AG04450 (cell line): ENCODE results near the gene CSTPP1. TPM values are rescaled to one million over a fixed set of nuclear protein-coding genes. Genes with fewer than 3 reads are reported as not detected.

Experiments
- CTCF ChIA-PET: fragments of 300-600, 350-600 bp; formaldehyde crosslinking; extraction: SDS; loops from one replicate; lab custom pipeline; 2022; ENCODE audit warnings: antibody characterized with exemption, inconsistent platforms; lab: Charles Lee
- POLR2A ChIA-PET: fragments of 350-600 bp; formaldehyde crosslinking; extraction: SDS; loops from one replicate; lab custom pipeline; 2021; ENCODE audit warnings: antibody characterized with exemption, inconsistent platforms; lab: Yijun Ruan, JAX
- DNase-seq: peaks from one replicate; pipeline ENCODE4 v3.0.0-alpha.2; 2011; ENCODE audit warnings: low read depth, low spot score
- H3K27ac ChIP-seq: one replicate; pipeline ENCODE4 v1.5.1; 2012; ENCODE audit warnings: low read depth, low read length, control low read depth
- H3K27me3 ChIP-seq: one replicate; pipeline ENCODE4 v1.6.0; 2012; ENCODE audit warnings: low read length; ENCODE audit not compliant: control insufficient read depth, insufficient read depth
- H3K4me3 ChIP-seq: 2 replicates; pipeline ENCODE4 v1.5.1; 2011; ENCODE audit warnings: mild to moderate bottlenecking, low read depth, low read length, control low read depth
- H3K9me3 ChIP-seq: 2 replicates; pipeline ENCODE4 v1.5.1; 2012; ENCODE audit warnings: low read length; ENCODE audit not compliant: control insufficient read depth, insufficient read depth
- polyA plus RNA-seq: library from polyadenylated mRNA; depleted of rRNA; stranded (reverse); fragments of >200 nt; gene quantifications from 2 replicates; pipeline ENCODE4 v1.2.3, GENCODE V29; 2011
- TF ChIP-seq, protein P1 (sequence below): IDR thresholded peaks from 2 replicates; pipeline ENCODE4 v1.5.1; 2011; ENCODE audit warnings: low read depth, low read length, control low read depth, inconsistent platforms

Gene CSTPP1
- polyA plus RNA-seq, 1 experiment = 30.2 TPM

- ChIA-PET POLR2A (no interaction called here), CTCF (interaction anchor here (0.7 kb wide), 1 partner anchor 76 kb away, joined by 3 read pairs; no protein-coding TSS in a partner anchor)
- Histone ChIP-seq H3K27me3 (no peaks in the 10 kb centered on the region), H3K27ac (no peak overlapping the region), H3K9me3 (peaks cover 3% of the 10 kb centered on the region; the same call in 1 of the 2 replicates), H3K4me3 (no peak overlapping the region)
- TF ChIP-seq, protein P1, sequence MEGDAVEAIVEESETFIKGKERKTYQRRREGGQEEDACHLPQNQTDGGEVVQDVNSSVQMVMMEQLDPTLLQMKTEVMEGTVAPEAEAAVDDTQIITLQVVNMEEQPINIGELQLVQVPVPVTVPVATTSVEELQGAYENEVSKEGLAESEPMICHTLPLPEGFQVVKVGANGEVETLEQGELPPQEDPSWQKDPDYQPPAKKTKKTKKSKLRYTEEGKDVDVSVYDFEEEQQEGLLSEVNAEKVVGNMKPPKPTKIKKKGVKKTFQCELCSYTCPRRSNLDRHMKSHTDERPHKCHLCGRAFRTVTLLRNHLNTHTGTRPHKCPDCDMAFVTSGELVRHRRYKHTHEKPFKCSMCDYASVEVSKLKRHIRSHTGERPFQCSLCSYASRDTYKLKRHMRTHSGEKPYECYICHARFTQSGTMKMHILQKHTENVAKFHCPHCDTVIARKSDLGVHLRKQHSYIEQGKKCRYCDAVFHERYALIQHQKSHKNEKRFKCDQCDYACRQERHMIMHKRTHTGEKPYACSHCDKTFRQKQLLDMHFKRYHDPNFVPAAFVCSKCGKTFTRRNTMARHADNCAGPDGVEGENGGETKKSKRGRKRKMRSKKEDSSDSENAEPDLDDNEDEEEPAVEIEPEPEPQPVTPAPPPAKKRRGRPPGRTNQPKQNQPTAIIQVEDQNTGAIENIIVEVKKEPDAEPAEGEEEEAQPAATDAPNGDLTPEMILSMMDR = no peak
- no peak for DNase-seq
Observed at GRCh38 chr11:46930089-46930488, 6.5 kb upstream of the CSTPP1 start.

GRCh38 chr11:46942172-46942571 is 5.6 kb downstream of the CSTPP1 start:
- H3K27ac ChIP-seq = no peak overlapping the region
- H3K9me3 ChIP-seq = no peaks in the 10 kb centered on the region
- ChIA-PET POLR2A (interaction anchor here (0.9 kb wide), 1 partner anchor 94 kb away, joined by 3 read pairs; no protein-coding TSS in a partner anchor), CTCF (interaction anchor here (0.6 kb wide), 1 partner anchor 778 kb away, joined by 3 read pairs; no protein-coding TSS in a partner anchor)
- no peak overlapping the region for H3K4me3 ChIP-seq
- no peak for DNase-seq
- H3K27me3 ChIP-seq = no peaks in the 10 kb centered on the region
- TF ChIP-seq, protein P1 = no peak

- CTCF ChIA-PET = no interaction called here
- TF ChIP-seq, protein P1 = no peak
- no peak for DNase-seq
- POLR2A ChIA-PET = interaction anchor here (0.9 kb wide), 1 partner anchor 116 kb away, joined by 5 read pairs; no protein-coding TSS in a partner anchor
- Histone ChIP-seq H3K27me3 (no peaks in the 10 kb centered on the region), H3K4me3 (no peak overlapping the region), H3K27ac (no peak overlapping the region), H3K9me3 (no peaks in the 10 kb centered on the region)
Observed at GRCh38 chr11:46944356-46945075, 8.0 kb downstream of the CSTPP1 start.

DNA sequence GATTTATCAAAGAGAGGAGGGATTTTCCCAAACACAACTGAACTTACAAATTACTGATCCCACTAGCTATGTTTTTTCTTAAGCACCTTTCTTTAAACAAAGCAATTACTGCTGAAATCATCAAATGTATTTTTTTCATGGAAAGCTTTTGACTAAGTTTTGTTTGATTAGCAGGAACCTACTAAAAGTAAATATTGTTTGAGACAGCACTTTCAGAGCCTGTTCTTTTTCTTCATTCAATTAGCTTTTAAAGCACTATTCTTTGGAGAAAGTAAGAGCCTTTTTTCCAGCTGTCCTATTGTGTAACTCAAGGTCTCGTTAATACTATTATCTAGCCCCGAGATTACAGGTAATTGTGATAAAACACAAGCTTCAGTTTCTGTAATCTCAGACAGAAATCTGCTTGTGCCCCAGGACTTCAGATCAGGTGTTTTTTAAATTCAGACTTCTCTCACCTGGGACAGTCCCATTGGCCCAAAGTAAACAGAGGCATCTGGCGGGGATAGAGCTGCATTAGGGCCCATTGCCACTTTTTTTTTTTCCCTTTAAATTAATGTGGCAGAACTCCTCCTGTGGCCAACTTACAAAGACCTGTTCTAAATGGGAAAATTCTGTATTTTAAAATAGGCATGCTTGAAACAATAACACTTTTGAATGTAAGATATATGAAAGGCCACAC is 11.0 kb downstream of the CSTPP1 start:
- DNase-seq = no peak
- no peak overlapping the region for H3K27ac ChIP-seq
- H3K9me3 ChIP-seq = no peaks in the 10 kb centered on the region
- H3K27me3 ChIP-seq = no peaks in the 10 kb centered on the region
- CTCF ChIA-PET = interaction anchor here (0.6 to 1.6 kb wide), 4 partner anchors 28 to 237 kb away, joined by 3 to 5 read pairs (median 4); no protein-coding TSS in a partner anchor
- H3K4me3 ChIP-seq = no peak overlapping the region
- POLR2A ChIA-PET = interaction anchor here (0.8 kb wide), 1 partner anchor 34 kb away, joined by 3 read pairs; no protein-coding TSS in a partner anchor
- TF ChIP-seq, protein P1 = no peak
